ENCODE data around the gene GPS2.

DNA sequence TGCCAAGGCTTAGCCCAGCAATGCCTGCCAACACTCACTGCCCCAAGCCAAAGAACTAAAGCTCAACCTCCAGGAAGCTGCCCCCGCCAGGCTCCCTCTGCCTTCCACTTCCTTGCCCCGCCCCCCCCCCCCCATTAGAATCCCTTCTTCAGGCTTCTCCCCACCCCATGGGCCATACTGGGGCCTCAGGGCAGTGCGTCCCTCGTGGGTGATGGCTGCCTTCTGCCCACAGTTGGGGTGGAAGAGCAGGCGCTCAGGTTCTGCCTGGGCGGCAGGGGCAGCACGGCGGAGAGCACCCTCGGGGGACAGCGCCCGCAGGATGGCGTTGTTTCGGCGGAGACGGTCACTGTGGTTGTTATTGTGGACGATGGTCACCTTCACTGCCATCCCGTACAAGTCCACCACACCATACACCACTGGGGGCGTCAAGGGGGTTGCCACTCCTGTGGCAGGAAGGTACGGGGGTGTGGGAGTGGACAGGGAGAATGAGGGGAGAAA lies 9.9 kb upstream of the GPS2 start:
- TF ChIP-seq, protein P1, sequence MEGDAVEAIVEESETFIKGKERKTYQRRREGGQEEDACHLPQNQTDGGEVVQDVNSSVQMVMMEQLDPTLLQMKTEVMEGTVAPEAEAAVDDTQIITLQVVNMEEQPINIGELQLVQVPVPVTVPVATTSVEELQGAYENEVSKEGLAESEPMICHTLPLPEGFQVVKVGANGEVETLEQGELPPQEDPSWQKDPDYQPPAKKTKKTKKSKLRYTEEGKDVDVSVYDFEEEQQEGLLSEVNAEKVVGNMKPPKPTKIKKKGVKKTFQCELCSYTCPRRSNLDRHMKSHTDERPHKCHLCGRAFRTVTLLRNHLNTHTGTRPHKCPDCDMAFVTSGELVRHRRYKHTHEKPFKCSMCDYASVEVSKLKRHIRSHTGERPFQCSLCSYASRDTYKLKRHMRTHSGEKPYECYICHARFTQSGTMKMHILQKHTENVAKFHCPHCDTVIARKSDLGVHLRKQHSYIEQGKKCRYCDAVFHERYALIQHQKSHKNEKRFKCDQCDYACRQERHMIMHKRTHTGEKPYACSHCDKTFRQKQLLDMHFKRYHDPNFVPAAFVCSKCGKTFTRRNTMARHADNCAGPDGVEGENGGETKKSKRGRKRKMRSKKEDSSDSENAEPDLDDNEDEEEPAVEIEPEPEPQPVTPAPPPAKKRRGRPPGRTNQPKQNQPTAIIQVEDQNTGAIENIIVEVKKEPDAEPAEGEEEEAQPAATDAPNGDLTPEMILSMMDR (IDR thresholded peaks at IDR 0.05) = no peak
- TF ChIP-seq POLR2A (IDR thresholded peaks at IDR 0.05) = no peak

Measured in vagina (tissue), 2 donors.